Tibial nerve (tissue), 4 donors: ENCODE measurements around the gene SEMA3E. TPM values are rescaled to one million over a fixed set of nuclear protein-coding genes. Genes with fewer than 3 reads are reported as not detected.
"Not testable (repeated sequence)": the region's sequence is repeated elsewhere in the genome, so short reads cannot be mapped to it uniquely, and the experiment has no call there.

Experiments used
- DNase-seq, 2 donors: peaks; one replicate each; pipeline ENCODE4 v3.0.0-alpha.2; 2019; ENCODE audit warnings: low spot score in 2 of 2
- H3K27ac ChIP-seq, 4 donors: fragments of 200-600 bp; sonication (generic) in 3 of 4; one replicate each; pipeline ENCODE4 v1.5.1; 2017 to 2019; ENCODE audit warnings: mild to moderate bottlenecking in 1 of 4
- H3K27me3 ChIP-seq, 2 donors: fragments of 200-600 bp; sonication (generic) in 1 of 2; one replicate each; pipeline versions ENCODE4 v1.5.1 to v1.6.0; 2017 to 2019
- H3K36me3 ChIP-seq, 3 donors: fragments of 200-600 bp; sonication (generic); one replicate each; pipeline ENCODE4 v1.5.1; 2018 to 2019
- H3K4me1 ChIP-seq, 4 donors: fragments of 200-600 bp; sonication (generic) in 3 of 4; one replicate each; pipeline ENCODE4 v1.5.1; 2017 to 2019
- H3K4me3 ChIP-seq, 4 donors: fragments of 200-600 bp; sonication (generic) in 3 of 4; one replicate each; pipeline ENCODE4 v1.5.1; 2017 to 2019; ENCODE audit warnings: mild to moderate bottlenecking in 1 of 4, moderate library complexity in 1 of 4
- H3K9me3 ChIP-seq, 4 donors: fragments of 200-600 bp; sonication (generic) in 3 of 4; one replicate each; pipeline ENCODE4 v1.5.1; 2017 to 2019
- EP300 ChIP-seq, 2 donors: sonication (generic); formaldehyde crosslinking; IDR thresholded peaks; one replicate each; pipeline ENCODE4 v1.6.1; 2017; ENCODE audit warnings: antibody characterized with exemption in 2 of 2, mild to moderate bottlenecking in 1 of 2
- POLR2A ChIP-seq, 2 donors: fragments of 450-650 bp; IDR thresholded peaks; one replicate each; pipeline ENCODE4 v1.6.1; 2017; ENCODE audit warnings: antibody characterized with exemption in 2 of 2, mild to moderate bottlenecking in 2 of 2, moderate library complexity in 2 of 2
- WGBS, 2 donors: methylation state at CpG; one replicate each; pipeline ENCODE4 v1.1.5; 2018; 5-methylcytosine and 5-hydroxymethylcytosine counted together
- total RNA-seq, 4 donors: library from RNA; depleted of rRNA; stranded (reverse); fragments of >200 nt; gene quantifications; one replicate each; pipeline ENCODE4 v1.1.0, GENCODE V29; 2016
- TF ChIP-seq, protein P1 (sequence below), 5 experiments: fragments of 200-600 bp in 3 of 5; fragments of 450-650 bp in 2 of 5; sonication (generic) in 3 of 5; IDR thresholded peaks; one replicate each; pipeline ENCODE4 v1.5.1; 2016 to 2019; ENCODE audit warnings: antibody characterized with exemption in 5 of 5, mild to moderate bottlenecking in 3 of 5, moderate library complexity in 2 of 5

The SEMA3E gene
- total RNA-seq, 4 donors from 2014 or later, result 0.60 to 21.9 (median 2.9) TPM

DNA sequence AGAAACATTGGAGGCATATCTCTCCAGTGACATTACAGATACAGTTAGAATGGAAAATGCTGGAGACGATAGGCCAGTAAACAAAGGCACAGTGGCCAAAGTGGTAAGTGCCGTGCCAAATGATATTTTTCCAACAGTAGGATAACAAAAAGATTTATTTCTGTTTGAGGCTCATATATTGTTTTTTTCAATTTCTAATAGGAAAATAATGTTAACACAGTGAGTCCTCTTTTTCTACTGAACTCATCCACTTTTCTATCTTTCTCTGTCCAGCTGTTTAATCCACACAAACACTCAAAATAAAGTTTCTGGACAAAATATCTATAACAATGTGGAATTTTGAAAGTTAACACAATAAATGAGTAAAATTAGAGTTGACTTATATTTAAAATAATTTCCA is 201.3 kb downstream of the SEMA3E start:
- Histone ChIP-seq H3K36me3 (no peaks in the 10 kb centered on the region), H3K4me1 (no peaks in the 10 kb centered on the region), H3K4me3 (no peak overlapping the region), H3K27ac (no peak overlapping the region), H3K27me3 (no peaks in the 10 kb centered on the region), H3K9me3 (no peaks in the 10 kb centered on the region)
- DNase-seq, result no peak
- 73 to 77% methylated on average over 2 of the region's 2 CpGs for WGBS, 2 donors
- TF ChIP-seq EP300 (IDR thresholded peaks at IDR 0.05), result no peak
- TF ChIP-seq POLR2A (IDR thresholded peaks at IDR 0.05), result no peak
- TF ChIP-seq, protein P1, sequence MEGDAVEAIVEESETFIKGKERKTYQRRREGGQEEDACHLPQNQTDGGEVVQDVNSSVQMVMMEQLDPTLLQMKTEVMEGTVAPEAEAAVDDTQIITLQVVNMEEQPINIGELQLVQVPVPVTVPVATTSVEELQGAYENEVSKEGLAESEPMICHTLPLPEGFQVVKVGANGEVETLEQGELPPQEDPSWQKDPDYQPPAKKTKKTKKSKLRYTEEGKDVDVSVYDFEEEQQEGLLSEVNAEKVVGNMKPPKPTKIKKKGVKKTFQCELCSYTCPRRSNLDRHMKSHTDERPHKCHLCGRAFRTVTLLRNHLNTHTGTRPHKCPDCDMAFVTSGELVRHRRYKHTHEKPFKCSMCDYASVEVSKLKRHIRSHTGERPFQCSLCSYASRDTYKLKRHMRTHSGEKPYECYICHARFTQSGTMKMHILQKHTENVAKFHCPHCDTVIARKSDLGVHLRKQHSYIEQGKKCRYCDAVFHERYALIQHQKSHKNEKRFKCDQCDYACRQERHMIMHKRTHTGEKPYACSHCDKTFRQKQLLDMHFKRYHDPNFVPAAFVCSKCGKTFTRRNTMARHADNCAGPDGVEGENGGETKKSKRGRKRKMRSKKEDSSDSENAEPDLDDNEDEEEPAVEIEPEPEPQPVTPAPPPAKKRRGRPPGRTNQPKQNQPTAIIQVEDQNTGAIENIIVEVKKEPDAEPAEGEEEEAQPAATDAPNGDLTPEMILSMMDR (IDR thresholded peaks at IDR 0.05), result no peak

DNA sequence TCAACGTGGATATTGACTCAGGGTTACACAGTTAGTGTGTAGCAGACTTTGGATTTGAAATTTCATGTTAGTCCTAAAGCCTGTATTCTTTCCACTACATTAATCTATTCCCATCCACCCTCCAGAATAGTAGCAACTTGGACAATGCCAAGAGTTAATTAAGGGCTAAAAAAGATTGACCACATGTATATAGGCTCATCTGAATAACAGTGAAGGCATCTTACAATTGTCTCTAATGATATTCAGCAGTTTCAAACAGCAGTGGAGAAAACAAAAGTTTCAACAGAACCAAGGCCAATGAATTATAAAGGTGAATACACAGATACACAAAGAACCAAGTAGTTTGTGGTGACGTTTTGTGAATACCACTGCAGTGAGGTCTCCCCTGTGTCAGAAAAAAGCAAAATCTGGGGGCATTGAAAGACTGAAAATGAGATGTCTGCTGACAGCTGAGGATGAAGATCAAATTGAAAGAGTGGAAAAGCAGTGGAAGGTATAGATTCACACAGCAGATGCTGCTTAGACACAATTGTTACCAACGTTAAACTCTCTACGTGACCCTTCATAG is 202.8 kb downstream of the SEMA3E start:
- no peaks in the 10 kb centered on the region for H3K9me3 ChIP-seq

DNA sequence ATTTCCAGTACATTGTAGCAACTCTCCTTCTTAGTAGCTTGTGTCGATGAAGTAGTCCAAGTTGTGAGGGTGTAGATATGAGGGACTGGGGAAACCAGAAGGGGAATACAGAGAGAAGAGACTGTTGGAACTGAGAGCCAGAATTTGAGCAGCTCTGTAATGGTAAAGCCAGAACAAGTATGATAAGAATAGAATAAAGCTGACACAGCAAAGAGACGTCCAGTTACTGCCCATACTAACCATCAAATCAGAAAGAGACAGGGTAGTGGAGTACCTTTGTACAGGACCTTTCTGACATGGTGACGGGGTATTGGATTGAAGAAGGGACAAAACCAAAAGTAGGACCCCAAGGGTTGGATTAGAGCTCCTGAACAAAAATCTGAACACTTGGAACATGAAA is 206.0 kb downstream of the SEMA3E start:
- 79 to 81% methylated on average over 3 of the region's 3 CpGs for WGBS, 2 donors

More for the DNA sequence above, 202.8 kb downstream of the SEMA3E start:
- Histone ChIP-seq H3K27ac (no peak overlapping the region), H3K4me3 (no peak overlapping the region), H3K4me1 (no peaks in the 10 kb centered on the region), H3K27me3 (no peaks in the 10 kb centered on the region), H3K36me3 (no peaks in the 10 kb centered on the region)
- TF ChIP-seq POLR2A (IDR thresholded peaks at IDR 0.05), result no peak
- TF ChIP-seq EP300 (IDR thresholded peaks at IDR 0.05), result no peak
- TF ChIP-seq, protein P1 (IDR thresholded peaks at IDR 0.05), result no peak
- 53% methylated on average over 4 of the region's 4 CpGs for WGBS, 2 donors
- no peak for DNase-seq

DNA sequence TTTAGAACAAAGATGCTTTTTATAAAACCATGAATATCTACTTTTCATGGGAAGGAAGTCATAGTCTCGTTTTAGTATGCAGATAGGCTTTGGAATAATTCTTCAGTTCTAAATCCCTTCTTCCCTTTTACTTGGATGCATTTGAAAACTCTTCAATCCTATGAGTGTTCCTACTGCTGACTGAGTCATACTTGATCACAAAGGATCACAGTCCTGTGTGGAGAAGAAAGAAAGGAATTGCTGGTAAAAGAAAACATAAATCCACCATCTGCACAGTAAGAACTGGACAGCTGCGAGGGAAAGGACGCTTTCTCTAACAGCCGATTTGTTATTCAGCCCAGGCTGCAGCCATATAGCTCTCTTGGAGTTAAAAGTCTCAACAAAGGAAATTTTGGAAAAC is 209.9 kb downstream of the SEMA3E start:
- TF ChIP-seq, protein P1 (IDR thresholded peaks at IDR 0.05), result no peak
- TF ChIP-seq POLR2A (IDR thresholded peaks at IDR 0.05) (no peak), EP300 (IDR thresholded peaks at IDR 0.05) (no peak)
- Histone ChIP-seq H3K27ac (no peak overlapping the region), H3K36me3 (no peaks in the 10 kb centered on the region), H3K4me1 (no peaks in the 10 kb centered on the region), H3K9me3 (no peaks in the 10 kb centered on the region), H3K4me3 (no peak overlapping the region), H3K27me3 (no peaks in the 10 kb centered on the region)
- DNase-seq, result no peak
- WGBS, 2 donors, result 25 to 36% methylated on average over 4 of the region's 4 CpGs

More for the DNA sequence above, 206.0 kb downstream of the SEMA3E start:
- DNase-seq, result no peak
- H3K27ac ChIP-seq, result no peak overlapping the region
- H3K4me3 ChIP-seq, result no peak overlapping the region
- no peaks in the 10 kb centered on the region for H3K36me3 ChIP-seq
- no peaks in the 10 kb centered on the region for H3K4me1 ChIP-seq
- H3K27me3 ChIP-seq, result no peaks in the 10 kb centered on the region
- H3K9me3 ChIP-seq, result no peaks in the 10 kb centered on the region
- TF ChIP-seq, protein P1 (IDR thresholded peaks at IDR 0.05), result no peak
- TF ChIP-seq POLR2A (IDR thresholded peaks at IDR 0.05) (no peak), EP300 (IDR thresholded peaks at IDR 0.05) (no peak)

DNA sequence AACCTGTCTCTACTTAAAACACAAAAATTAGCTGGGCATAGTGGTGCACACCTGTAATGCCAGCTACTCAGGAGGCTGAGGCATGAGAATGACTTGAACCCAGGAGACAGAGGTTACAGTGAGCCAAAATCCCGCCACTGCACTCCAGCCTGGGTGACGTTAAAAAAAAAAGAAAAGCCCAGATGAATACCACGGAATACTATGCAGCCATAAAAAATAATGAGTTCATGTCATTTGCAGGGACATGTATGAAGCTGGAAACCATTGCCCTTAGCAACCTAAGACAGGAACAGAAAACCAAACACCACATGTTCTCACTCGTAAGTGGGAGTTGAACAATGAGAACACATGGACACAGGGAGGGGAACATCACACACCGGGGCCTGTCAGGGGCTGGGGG is 218.7 kb downstream of the SEMA3E start:
- 89 to 92% methylated on average over 5 of the region's 5 CpGs for WGBS, 2 donors
- H3K9me3 ChIP-seq, H3K36me3 ChIP-seq, H3K4me1 ChIP-seq, H3K27me3 ChIP-seq, DNase-seq, H3K4me3 ChIP-seq, H3K27ac ChIP-seq: not testable (repeated sequence)

DNA sequence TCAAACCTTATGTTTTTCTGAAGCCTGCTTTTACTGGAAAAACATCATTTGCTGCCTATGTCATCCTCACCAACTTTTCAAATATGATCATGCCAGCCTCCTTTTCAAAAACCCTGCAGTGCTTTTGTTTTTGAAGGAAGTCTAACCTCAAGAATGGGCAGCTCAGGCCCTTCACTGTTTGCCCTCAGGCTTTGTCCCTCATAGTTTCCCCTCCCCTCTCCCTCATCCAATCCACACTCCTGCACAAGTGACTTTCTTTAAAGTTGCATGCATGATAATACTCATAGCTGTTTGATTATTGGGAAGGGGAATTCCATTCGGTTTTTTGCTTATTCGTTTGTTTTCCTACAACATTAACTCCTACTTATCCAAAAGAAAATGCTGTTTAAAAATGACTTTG is 219.4 kb downstream of the SEMA3E start:
- H3K4me3 ChIP-seq, result no peak overlapping the region
- TF ChIP-seq, protein P1 (IDR thresholded peaks at IDR 0.05), result no peak
- TF ChIP-seq POLR2A (IDR thresholded peaks at IDR 0.05) (no peak), EP300 (IDR thresholded peaks at IDR 0.05) (no peak)
- H3K36me3 ChIP-seq, result no peaks in the 10 kb centered on the region
- no peaks in the 10 kb centered on the region for H3K27me3 ChIP-seq
- H3K9me3 ChIP-seq, result no peaks in the 10 kb centered on the region
- 6 to 10% methylated on average over 2 of the region's 2 CpGs for WGBS, 2 donors
- H3K4me1 ChIP-seq, result no peaks in the 10 kb centered on the region
- H3K27ac ChIP-seq, result no peak overlapping the region
- no peak for DNase-seq
